DOHH2 (cell line): Measurements from ENCODE around the gene COX14.

Experiments
- CTCF ChIP-seq: fragments of 200-600 bp; sonication (generic); IDR thresholded peaks from one replicate; pipeline ENCODE4 v1.5.1; 2014; ENCODE audit warnings: antibody characterized with exemption, mild to moderate bottlenecking, low read depth, low read length; ENCODE audit not compliant: poor library complexity, severe bottlenecking
- EZH2phosphoT487 ChIP-seq: fragments of 200-600 bp; sonication (generic); IDR thresholded peaks from 2 replicates; pipeline ENCODE4 v1.6.1; 2017; ENCODE audit warnings: borderline replicate concordance, mild to moderate bottlenecking, antibody characterized with exemption, low read length, moderate library complexity, mixed read lengths

GRCh38 chr12:50106907-50107306 is 5.1 kb upstream of the COX14 start:
- no peak for TF ChIP-seq CTCF
- no peak for TF ChIP-seq EZH2phosphoT487
